Osteocyte (in vitro differentiated cells): ENCODE measurements around the gene NKAIN2. TPM values are rescaled to one million over a fixed set of nuclear protein-coding genes. Genes with fewer than 3 reads are reported as not detected.
A peak's percentile ranks its signal among the peaks of the same experiment; 100 is the strongest.

Experiments
- DNase-seq: peaks from one replicate; pipeline ENCODE4 v3.0.0; 2021; ENCODE audit warnings: mixed read lengths; ENCODE audit not compliant: unreplicated experiment; ENCODE audit errors: extremely low spot score
- H3K27ac Mint-ChIP-seq: one replicate; pipeline ENCODE4 v1.8.0; 2021; ENCODE audit warnings: mild to moderate bottlenecking, mixed read lengths; ENCODE audit not compliant: unreplicated experiment
- H3K27me3 Mint-ChIP-seq: one replicate; pipeline ENCODE4 v1.8.0; 2021; ENCODE audit warnings: mixed read lengths; ENCODE audit not compliant: unreplicated experiment
- H3K36me3 Mint-ChIP-seq: one replicate; pipeline ENCODE4 v1.8.0; 2021; ENCODE audit warnings: mixed read lengths; ENCODE audit not compliant: unreplicated experiment
- H3K4me1 Mint-ChIP-seq: one replicate; pipeline ENCODE4 v1.8.0; 2021; ENCODE audit warnings: mixed read lengths; ENCODE audit not compliant: unreplicated experiment
- H3K4me3 Mint-ChIP-seq: one replicate; pipeline ENCODE4 v1.8.0; 2021; ENCODE audit warnings: mild to moderate bottlenecking, moderate library complexity, mixed read lengths; ENCODE audit not compliant: unreplicated experiment
- H3K9me3 Mint-ChIP-seq: one replicate; pipeline ENCODE4 v1.8.0; 2021; ENCODE audit warnings: mixed read lengths; ENCODE audit not compliant: unreplicated experiment
- CTCF ChIP-seq: fragments of 200-600 bp; sonication (generic); IDR thresholded peaks from 2 replicates; pipeline ENCODE4 v1.5.0; 2021; ENCODE audit warnings: antibody characterized with exemption, mild to moderate bottlenecking, moderate library complexity
- total RNA-seq: library from RNA; stranded (reverse); gene quantifications from 2 replicates; pipeline ENCODE4 v1.2.1, GENCODE V29; 2021

The NKAIN2 gene
- total RNA-seq, 1 donor from 2014 or later: 17.8 TPM

GRCh38 chr6:124423621-124424020, 620.0 kb downstream of the NKAIN2 start:
- peaks cover 4% of the 10 kb centered on the region for H3K36me3 Mint-ChIP-seq
- H3K4me3 Mint-ChIP-seq: no peak overlapping the region
- no peak for DNase-seq
- H3K9me3 Mint-ChIP-seq: no peaks in the 10 kb centered on the region
- no peak for TF ChIP-seq CTCF
- H3K4me1 Mint-ChIP-seq: peaks cover 18% of the 10 kb centered on the region
- no peak overlapping the region for H3K27ac Mint-ChIP-seq
- no peaks in the 10 kb centered on the region for H3K27me3 Mint-ChIP-seq

GRCh38 chr6:124430740-124431318, 627.2 kb downstream of the NKAIN2 start:
- Mint-ChIP-seq H3K4me1 (peaks cover 52% of the 10 kb centered on the region), H3K27ac (no peak overlapping the region), H3K9me3 (no peaks in the 10 kb centered on the region), H3K36me3 (no peaks in the 10 kb centered on the region), H3K4me3 (no peak overlapping the region), H3K27me3 (no peaks in the 10 kb centered on the region)
- DNase-seq: no peak
- TF ChIP-seq CTCF: no peak

DNA sequence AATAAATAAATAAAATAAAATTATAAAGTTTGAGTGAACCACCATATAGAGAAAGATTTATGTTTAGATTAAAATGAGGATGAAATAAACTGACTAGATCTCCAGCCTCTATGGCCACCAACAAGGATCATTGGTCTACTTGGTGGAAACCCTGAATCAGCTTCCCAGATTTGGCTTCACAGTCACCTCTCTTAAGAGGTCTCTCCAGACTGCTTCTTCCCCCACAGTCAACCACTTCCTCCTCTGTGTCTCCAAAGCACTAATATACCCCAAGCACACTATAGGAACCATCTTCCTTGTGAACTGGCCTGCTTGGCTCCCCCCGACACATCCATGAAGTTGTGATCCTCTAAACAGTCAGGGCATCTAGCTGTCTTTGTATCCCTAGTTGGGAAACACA, 629.0 kb downstream of the NKAIN2 start:
- no peak for TF ChIP-seq CTCF
- Mint-ChIP-seq H3K36me3 (no peaks in the 10 kb centered on the region), H3K4me1 (peaks cover 53% of the 10 kb centered on the region), H3K4me3 (no peak overlapping the region), H3K27me3 (no peaks in the 10 kb centered on the region), H3K9me3 (no peaks in the 10 kb centered on the region), H3K27ac (no peak overlapping the region)
- no peak for DNase-seq

GRCh38 chr6:124433387-124434160, 629.9 kb downstream of the NKAIN2 start:
- Mint-ChIP-seq H3K36me3 (no peaks in the 10 kb centered on the region), H3K4me3 (no peak overlapping the region), H3K9me3 (no peaks in the 10 kb centered on the region), H3K4me1 (peaks cover 50% of the 10 kb centered on the region), H3K27ac (peak overlapping the region; percentile 80), H3K27me3 (no peaks in the 10 kb centered on the region)
- no peak for DNase-seq
- TF ChIP-seq CTCF: no peak

- TF ChIP-seq CTCF: no peak
- H3K4me3 Mint-ChIP-seq: no peak overlapping the region
- no peaks in the 10 kb centered on the region for H3K27me3 Mint-ChIP-seq
- no peaks in the 10 kb centered on the region for H3K9me3 Mint-ChIP-seq
- no peaks in the 10 kb centered on the region for H3K36me3 Mint-ChIP-seq
- no peak for DNase-seq
- peaks cover 42% of the 10 kb centered on the region for H3K4me1 Mint-ChIP-seq
- H3K27ac Mint-ChIP-seq: peak overlapping the region; percentile 80
Observed at GRCh38 chr6:124434421-124434820, 630.8 kb downstream of the NKAIN2 start.
